SK-N-MC (cell line): ENCODE results near the gene SERPINA3.

ENCODE experiments used
- EZH2 ChIP-seq: fragments of 200-600 bp; sonication (generic); IDR thresholded peaks from one replicate; pipeline ENCODE4 v1.6.1; 2017; ENCODE audit warnings: antibody characterized with exemption
- FOXP2 ChIP-seq: optimal IDR thresholded peaks from 2 replicates; pipeline ENCODE3; 2011; ENCODE audit warnings: mild to moderate bottlenecking, moderate library complexity; ENCODE audit not compliant: insufficient read depth; ENCODE audit errors: extremely low read length, control extremely low read depth
- POLR2AphosphoS5 ChIP-seq: IDR thresholded peaks from 2 replicates; pipeline ENCODE4 v1.6.1; 2012; ENCODE audit warnings: mild to moderate bottlenecking, low read depth, low read length, borderline replicate concordance

DNA sequence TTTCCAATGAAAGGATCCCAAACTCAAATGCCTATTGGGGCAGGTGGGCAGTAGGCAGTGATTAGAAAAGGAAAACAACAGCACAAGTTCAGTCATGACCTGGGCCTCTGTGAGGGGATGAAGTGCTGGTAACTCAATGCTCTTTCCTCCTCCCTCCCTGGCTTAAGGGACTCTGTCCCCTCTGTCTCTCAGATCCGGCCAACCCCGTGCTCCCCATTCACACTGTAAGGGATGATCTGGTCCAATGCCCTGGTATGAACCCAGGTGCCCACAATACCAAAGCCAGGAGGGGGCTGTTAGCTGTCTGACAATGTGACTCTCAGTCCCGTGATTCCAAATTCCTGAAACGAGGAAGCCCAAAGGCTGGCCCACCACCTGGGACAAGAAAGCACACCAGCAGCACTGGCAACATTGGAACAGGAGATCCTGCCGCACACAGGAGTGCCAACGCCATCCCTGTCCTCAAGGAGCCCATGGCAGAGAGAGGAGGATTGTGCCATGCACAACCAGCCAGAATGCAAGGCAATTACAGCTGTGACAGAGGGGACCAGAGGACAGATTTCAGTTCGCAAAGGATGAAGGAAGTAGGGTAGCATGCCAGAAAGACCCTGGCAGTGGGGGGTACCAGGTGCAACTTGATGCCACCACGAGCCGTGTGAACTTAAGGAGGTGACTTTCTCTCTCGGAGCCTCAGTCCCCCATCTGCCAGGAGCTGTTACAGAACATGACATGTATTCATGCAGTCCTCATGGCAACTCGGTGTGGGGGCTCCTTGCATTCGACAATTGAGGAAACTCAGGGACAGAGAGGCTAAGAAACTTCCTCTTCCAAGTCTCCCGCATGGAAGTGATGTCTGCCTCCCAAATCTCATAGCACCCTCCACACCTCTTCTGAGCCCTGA is 37.6 kb downstream of the SERPINA3 start:
- TF ChIP-seq POLR2AphosphoS5 (no peak), EZH2 (no peak), FOXP2 (no peak)
